Testis (tissue), 3 donors: ENCODE measurements around the gene HES5. TPM values are rescaled to one million over a fixed set of nuclear protein-coding genes. Genes with fewer than 3 reads are reported as not detected.
A peak's percentile ranks its signal among the peaks of the same experiment; 100 is the strongest.

Experiments used
- DNase-seq: peaks from one replicate; pipeline ENCODE4 v3.0.0-alpha.2; 2019
- H3K27ac ChIP-seq, 2 donors: fragments of 200-600 bp; sonication (generic); one replicate each; pipeline ENCODE4 v1.5.1; 2019
- H3K27me3 ChIP-seq: fragments of 200-600 bp; sonication (generic); one replicate; pipeline ENCODE4 v1.5.1; 2019
- H3K36me3 ChIP-seq: fragments of 200-600 bp; sonication (generic); one replicate; pipeline ENCODE4 v1.5.1; 2017; ENCODE audit warnings: low read depth; ENCODE audit errors: missing control alignments
- H3K4me1 ChIP-seq: fragments of 200-600 bp; sonication (generic); one replicate; pipeline ENCODE4 v1.5.1; 2019
- H3K4me3 ChIP-seq, 2 donors: fragments of 200-600 bp; sonication (generic); one replicate each; pipeline ENCODE4 v1.5.1; 2017 to 2019
- H3K9me3 ChIP-seq: fragments of 200-600 bp; sonication (generic); one replicate; pipeline ENCODE4 v1.5.1; 2017
- CTCF ChIP-seq, 3 experiments: fragments of 450-650 bp in 2 of 3; fragments of 200-600 bp in 1 of 3; sonication (generic) in 1 of 3; IDR thresholded peaks; one replicate each; pipeline ENCODE4 v1.5.1; 2016 to 2019; ENCODE audit warnings: antibody characterized with exemption in 3 of 3, mild to moderate bottlenecking in 2 of 3, moderate library complexity in 1 of 3
- POLR2A ChIP-seq: fragments of 450-650 bp; IDR thresholded peaks from one replicate; pipeline ENCODE4 v1.6.1; 2017; ENCODE audit warnings: antibody characterized with exemption, mild to moderate bottlenecking, moderate library complexity
- WGBS, 2 donors: methylation state at CpG; one replicate each; pipeline ENCODE4 v1.1.5; 2018; 5-methylcytosine and 5-hydroxymethylcytosine counted together
- intact Hi-C: fragments of 100-400 bp; cut with DNase I; formaldehyde crosslinking; loops from one replicate; pipeline ENCODE4 v1.15.1; 2023; ENCODE audit warnings: low total_unique reads
- polyA plus RNA-seq: library from polyadenylated mRNA; stranded (reverse); fragments of 350-450 nt; fragmentation: Illumina TruSeq; extraction: RNeasy Lipid Tissue Mini Kit (QIAGEN cat#74804); gene quantifications from one replicate; pipeline ENCODE4 v1.2.3, GENCODE V29; 2014; ENCODE audit warnings: low read depth, low replicate concordance; ENCODE audit not compliant: insufficient read depth
- total RNA-seq, 2 donors: library from RNA; depleted of rRNA; stranded (reverse); fragments of >200 nt; gene quantifications; one replicate each; pipeline ENCODE4 v1.2.3, GENCODE V29; 2016

HES5 gene
- total and polyA plus RNA-seq, 3 donors from 2014 or later = 1.1 to 4.2 (median 2.8) TPM

GRCh38 chr1:2557482-2558400, 27.7 kb upstream of the HES5 start:
- no peaks in the 10 kb centered on the region for H3K9me3 ChIP-seq

DNA sequence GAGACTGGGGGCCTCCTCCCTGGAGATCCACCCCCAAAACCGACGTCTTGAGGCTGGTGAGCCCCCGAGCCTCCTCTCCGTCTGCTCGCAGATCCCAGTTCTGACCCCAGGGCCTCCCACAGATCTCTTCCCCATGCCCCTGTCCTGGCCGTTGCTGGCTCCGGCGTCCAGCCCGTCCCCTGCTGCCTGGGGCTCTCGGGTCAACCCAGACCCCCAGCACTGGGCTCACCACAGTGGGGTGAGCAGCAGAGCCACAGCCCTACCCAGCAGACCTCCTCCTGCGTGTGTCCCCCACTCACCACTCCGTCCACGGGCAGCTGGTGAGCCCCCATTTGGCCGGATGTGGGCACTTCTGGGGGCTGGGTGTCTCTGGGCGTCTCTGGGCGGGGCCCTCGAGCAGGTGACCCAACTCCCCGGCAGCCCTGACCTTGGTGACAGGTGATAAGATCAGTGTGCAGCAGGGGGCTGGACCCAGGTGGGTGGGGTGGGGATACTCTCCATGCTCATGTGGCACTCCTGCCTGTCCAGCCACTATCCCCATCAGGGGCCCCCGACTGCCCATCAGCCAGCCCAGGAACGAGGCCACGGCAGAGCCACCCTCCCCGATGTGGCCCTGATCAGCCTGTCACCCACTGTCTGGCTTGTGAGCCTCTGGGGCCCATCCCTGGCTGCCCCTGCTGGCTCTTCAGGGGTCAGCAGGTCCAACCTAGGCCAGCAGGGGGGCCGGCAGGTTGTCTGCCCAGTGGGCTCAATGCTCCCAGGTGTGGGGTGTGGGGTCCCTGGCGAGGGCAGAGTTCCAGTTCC, 26.8 kb upstream of the HES5 start:
- 33 to 36% methylated on average over 18 to 24 of the region's 24 CpGs for WGBS, 2 donors
- H3K9me3 ChIP-seq = no peaks in the 10 kb centered on the region
- H3K27me3 ChIP-seq = no peaks in the 10 kb centered on the region
- H3K36me3 ChIP-seq = no peaks in the 10 kb centered on the region
- intact Hi-C loops = no loop called here
- TF ChIP-seq POLR2A (no peak), CTCF (IDR thresholded peaks at IDR 0.05) (no peak)
- peaks cover 12% of the 10 kb centered on the region for H3K4me1 ChIP-seq
- DNase-seq = no peak
- peak overlapping the region; percentile 88 to 92 for H3K27ac ChIP-seq
- H3K4me3 ChIP-seq = peak overlapping the region; percentile 56 to 58

More at GRCh38 chr1:2557482-2558400, 27.7 kb upstream of the HES5 start:
- Histone ChIP-seq H3K4me1 (peaks cover 12% of the 10 kb centered on the region), H3K27me3 (no peaks in the 10 kb centered on the region), H3K36me3 (no peaks in the 10 kb centered on the region), H3K27ac (peak overlapping the region; percentile 88 to 92), H3K4me3 (peak overlapping the region in 1 of 2 donors; percentile 56)
- no peak for TF ChIP-seq CTCF (IDR thresholded peaks at IDR 0.05)
- no peak for TF ChIP-seq POLR2A
- no peak for DNase-seq
- intact Hi-C loops = no loop called here
- 87 to 92% methylated on average over 6 to 30 of the region's 30 CpGs for WGBS, 2 donors

DNA sequence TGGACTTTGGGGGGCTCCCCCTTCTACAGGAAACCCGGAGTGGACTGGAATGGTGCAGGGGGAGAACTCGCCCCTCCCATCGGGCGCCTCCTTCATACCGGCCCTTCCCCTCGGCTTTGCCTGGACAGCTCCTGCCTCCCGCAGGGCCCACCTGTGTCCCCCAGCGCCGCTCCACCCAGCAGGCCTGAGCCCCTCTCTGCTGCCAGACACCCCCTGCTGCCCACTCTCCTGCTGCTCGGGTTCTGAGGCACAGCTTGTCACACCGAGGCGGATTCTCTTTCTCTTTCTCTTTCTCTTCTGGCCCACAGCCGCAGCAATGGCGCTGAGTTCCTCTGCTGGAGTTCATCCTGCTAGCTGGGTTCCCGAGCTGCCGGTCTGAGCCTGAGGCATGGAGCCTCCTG, 26.2 kb upstream of the HES5 start, which contains the start of gene TNFRSF14:
Gene TNFRSF14, plus strand, starts transcription at position 95 of the 401 bp plus-strand sequence. Its CDS starts 294 bp downstream, at position 389.
- Histone ChIP-seq H3K27ac (peak within 1 kb of the TSS; percentile 88 to 92), H3K4me3 (peak within 1 kb of the TSS; percentile 56 to 58), H3K36me3 (no peaks in the 10 kb centered on the region), H3K4me1 (peaks cover 12% of the 10 kb centered on the region), H3K27me3 (no peaks in the 10 kb centered on the region), H3K9me3 (no peaks in the 10 kb centered on the region)
- intact Hi-C loops = no loop called here
- TF ChIP-seq POLR2A (no peak), CTCF (IDR thresholded peaks at IDR 0.05) (no peak)
- DNase-seq = peak; percentile 50
- WGBS, 2 donors = 17 to 55% methylated on average over 16 of the region's 16 CpGs

DNA sequence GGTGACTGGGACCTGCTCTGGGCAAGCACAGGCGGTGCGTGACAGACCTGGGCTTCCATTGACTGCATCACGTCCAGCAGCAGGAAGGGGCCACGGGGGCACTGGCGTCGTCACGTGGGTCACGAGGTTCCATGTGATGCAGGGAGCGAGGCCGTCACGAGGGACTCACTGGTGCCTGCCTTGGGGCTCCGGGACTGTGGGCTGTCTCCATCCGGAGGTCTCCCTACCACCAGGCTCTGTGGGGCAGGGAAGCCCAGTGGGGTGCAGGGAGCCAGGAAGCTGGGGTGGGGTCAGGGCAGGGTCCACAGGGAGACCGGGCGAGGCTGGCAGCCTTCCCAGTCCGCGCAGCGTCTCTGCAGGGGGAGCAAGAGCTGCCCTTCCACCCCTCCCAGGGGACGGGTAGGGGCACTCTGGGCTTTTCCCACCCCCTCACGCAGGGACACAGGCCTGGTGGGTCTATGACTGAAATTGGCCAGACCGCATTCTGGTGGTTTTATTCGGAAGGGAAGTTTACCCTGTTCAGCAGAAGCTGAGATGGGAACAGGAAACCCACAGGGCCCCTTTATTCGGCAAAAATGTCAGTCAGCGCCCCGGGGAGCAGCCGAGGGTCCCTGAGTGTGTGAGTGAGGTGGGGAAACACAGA, 25.7 kb upstream of the HES5 start:
- H3K4me1 ChIP-seq = peaks cover 12% of the 10 kb centered on the region
- intact Hi-C loops = no loop called here
- H3K9me3 ChIP-seq = no peaks in the 10 kb centered on the region
- 42 to 58% methylated on average over 11 to 18 of the region's 26 CpGs for WGBS, 2 donors
- H3K27me3 ChIP-seq = no peaks in the 10 kb centered on the region
- no peaks in the 10 kb centered on the region for H3K36me3 ChIP-seq
- H3K4me3 ChIP-seq = peak overlapping the region; percentile 56 to 58
- H3K27ac ChIP-seq = peak overlapping the region; percentile 88 to 92
- DNase-seq = peak; percentile 86
- no peak for TF ChIP-seq CTCF (IDR thresholded peaks at IDR 0.05)
- peak; percentile 53 for TF ChIP-seq POLR2A
